ENCODE results near the gene SRSF8. TPM values are rescaled to one million over a fixed set of nuclear protein-coding genes. Genes with fewer than 3 reads are reported as not detected.
A peak's percentile ranks its signal among the peaks of the same experiment; 100 is the strongest.

Gene SRSF8
- total RNA-seq, 2 experiments from 2014 or later, result 67.2 to 67.9 TPM

GRCh38 chr11:95085117-95085816, 18.5 kb downstream of the SRSF8 start:
- intact Hi-C loops (cut with DNase I, micrococcal nuclease), result loop anchor here in 1 of 2 experiments (5.0 kb wide), 4 partner anchors 108 to 1307 kb away; partner anchors contain the start of gene JRKL
- Mint-ChIP-seq H3K9me3 (no peaks in the 10 kb centered on the region), H3K4me3 (no peak overlapping the region), H3K27me3 (peaks cover 7% of the 10 kb centered on the region), H3K36me3 (ENCODE audit: low read depth) (peaks cover 5% of the 10 kb centered on the region), H3K27ac (peak overlapping the region; percentile 1), H3K4me1 (ENCODE audit: low read depth) (peaks cover 17% of the 10 kb centered on the region)
- Histone ChIP-seq H3K27ac (ENCODE audit: low read depth in 1 of 2, low read length in 2 of 2) (no peak overlapping the region), H3K9me3 (ENCODE audit: control insufficient read depth in 1 of 2, insufficient read depth in 1 of 2, low read length in 2 of 2) (no peaks in the 10 kb centered on the region), H3K4me3 (ENCODE audit: low read length) (no peak overlapping the region), H3K36me3 (ENCODE audit: insufficient read depth, low read length) (no peaks in the 10 kb centered on the region), H3K4me1 (ENCODE audit: insufficient read depth, low read length) (peaks cover 11% of the 10 kb centered on the region), H3K27me3 (ENCODE audit: control insufficient read depth in 1 of 2, insufficient read depth in 2 of 2, low read length in 2 of 2) (no peaks in the 10 kb centered on the region)
- ChIA-PET POLR2A (interaction anchor here (1.3 to 3.4 kb wide), 2 partner anchors 11 to 17 kb away, joined by 4 to 24 read pairs; partner anchors contain the start of gene SRSF8), CTCF (interaction anchor here (1.6 kb wide), 2 partner anchors 11 to 15 kb away, joined by 4 to 10 read pairs; no protein-coding TSS in a partner anchor)
- TF ChIP-seq CTCF (IDR thresholded peaks at IDR 0.05), result no peak
- no peak for DNase-seq
- ATAC-seq (ENCODE audit: poor library complexity), result no peak

- Histone ChIP-seq H3K4me3 (ENCODE audit: low read length) (no peak overlapping the region), H3K27ac (ENCODE audit: low read depth in 1 of 2, low read length in 2 of 2) (no peak overlapping the region), H3K27me3 (ENCODE audit: control insufficient read depth in 1 of 2, insufficient read depth in 2 of 2, low read length in 2 of 2) (no peaks in the 10 kb centered on the region), H3K4me1 (ENCODE audit: insufficient read depth, low read length) (peaks cover 20% of the 10 kb centered on the region), H3K36me3 (ENCODE audit: insufficient read depth, low read length) (no peaks in the 10 kb centered on the region), H3K9me3 (ENCODE audit: control insufficient read depth in 1 of 2, insufficient read depth in 1 of 2, low read length in 2 of 2) (no peaks in the 10 kb centered on the region)
- ATAC-seq (ENCODE audit: poor library complexity) (no peak), DNase-seq (no peak)
- ChIA-PET POLR2A (interaction anchor here (3.4 kb wide), 1 partner anchor 18 kb away, joined by 24 read pairs; the partner anchor contains the start of gene SRSF8), CTCF (interaction anchor here (1.6 kb wide), 2 partner anchors 10 to 16 kb away, joined by 4 to 10 read pairs; no protein-coding TSS in a partner anchor)
- peaks cover 5% of the 10 kb centered on the region for H3K36me3 Mint-ChIP-seq (ENCODE audit: low read depth)
- TF ChIP-seq CTCF (IDR thresholded peaks at IDR 0.05), result no peak
- intact Hi-C loops (cut with DNase I, micrococcal nuclease), result loop anchor here in 1 of 2 experiments (5.0 kb wide), 4 partner anchors 109 to 1306 kb away; partner anchors contain the start of gene JRKL
- peaks cover 26% of the 10 kb centered on the region for H3K4me1 Mint-ChIP-seq (ENCODE audit: low read depth)
- peak overlapping the region; percentile 50 for H3K4me3 Mint-ChIP-seq
- H3K27me3 Mint-ChIP-seq, result peaks cover 7% of the 10 kb centered on the region
- H3K27ac Mint-ChIP-seq, result no peak overlapping the region
- no peaks in the 10 kb centered on the region for H3K9me3 Mint-ChIP-seq
Observed at GRCh38 chr11:95086151-95086550, 19.4 kb downstream of the SRSF8 start.

GRCh38 chr11:95086836-95087570, 20.3 kb downstream of the SRSF8 start:
- DNase-seq (no peak), ATAC-seq (ENCODE audit: poor library complexity) (no peak)
- intact Hi-C loops (cut with DNase I, micrococcal nuclease), result loop anchor here in 1 of 2 experiments (5.0 kb wide), 4 partner anchors 110 to 1305 kb away; partner anchors contain the start of gene JRKL
- H3K36me3 Mint-ChIP-seq (ENCODE audit: low read depth), result peaks cover 5% of the 10 kb centered on the region
- H3K27me3 Mint-ChIP-seq, result peaks cover 7% of the 10 kb centered on the region
- no peak for TF ChIP-seq CTCF (IDR thresholded peaks at IDR 0.05)
- ChIA-PET POLR2A (interaction anchor here (1.1 to 5.3 kb wide), 3 partner anchors 15 to 19 kb away, joined by 3 to 266 read pairs (median 24); partner anchors contain the start of gene SRSF8), CTCF (interaction anchor here (7.2 kb wide), 1 partner anchor 18 kb away, joined by 67 read pairs; the partner anchor contains the start of gene SRSF8)
- H3K27ac Mint-ChIP-seq, result peak overlapping the region; percentile 71
- peaks cover 35% of the 10 kb centered on the region for H3K4me1 Mint-ChIP-seq (ENCODE audit: low read depth)
- H3K9me3 Mint-ChIP-seq, result no peaks in the 10 kb centered on the region
- peaks cover 23% of the 10 kb centered on the region for H3K4me1 ChIP-seq (ENCODE audit: insufficient read depth, low read length)
- no peaks in the 10 kb centered on the region for H3K27me3 ChIP-seq (ENCODE audit: control insufficient read depth in 1 of 2, insufficient read depth in 2 of 2, low read length in 2 of 2)
- no peaks in the 10 kb centered on the region for H3K9me3 ChIP-seq (ENCODE audit: control insufficient read depth in 1 of 2, insufficient read depth in 1 of 2, low read length in 2 of 2)
- no peak overlapping the region for H3K4me3 ChIP-seq (ENCODE audit: low read length)
- H3K27ac ChIP-seq (ENCODE audit: low read depth in 1 of 2, low read length in 2 of 2), result no peak overlapping the region
- H3K4me3 Mint-ChIP-seq, result peak overlapping the region; percentile 60
- H3K36me3 ChIP-seq (ENCODE audit: insufficient read depth, low read length), result no peaks in the 10 kb centered on the region

All from CD4-positive, alpha-beta T cell (primary cell).